RWPE2 (cell line): ENCODE results near the gene ERP27.

Experiments
- ATAC-seq: fragments of 200-7000 bp; cut with Tn5 transposase; 3 replicates; pipeline ENCODE4 v1.9.1; 2021; ENCODE audit warnings: low read depth
- DNase-seq: peaks from one replicate; pipeline ENCODE4 v3.0.0-alpha.2; 2020; ENCODE audit warnings: low spot score
- H3K27ac ChIP-seq: fragments of 450-650 bp; 2 replicates; pipeline ENCODE4 v1.5.1; 2017; ENCODE audit warnings: mild to moderate bottlenecking; ENCODE audit not compliant: poor library complexity, severe bottlenecking
- H3K27me3 ChIP-seq: fragments of 250-450 bp; sonication (Bioruptor Pico); 2 replicates; pipeline ENCODE4 v1.5.1; 2021; ENCODE audit warnings: mild to moderate bottlenecking, moderate library complexity; ENCODE audit not compliant: insufficient read depth, poor library complexity, severe bottlenecking
- H3K36me3 ChIP-seq: fragments of 250-450 bp; sonication (Bioruptor Pico); 2 replicates; pipeline ENCODE4 v1.5.1; 2020; ENCODE audit warnings: low read depth, mild to moderate bottlenecking, moderate library complexity
- H3K4me1 ChIP-seq: fragments of 250-450 bp; sonication (Bioruptor Pico); 2 replicates; pipeline ENCODE4 v1.5.1; 2021; ENCODE audit warnings: mild to moderate bottlenecking, moderate library complexity; ENCODE audit not compliant: insufficient read depth, poor library complexity, severe bottlenecking
- H3K4me3 ChIP-seq: fragments of 250-450 bp; sonication (Bioruptor Pico); 2 replicates; pipeline ENCODE4 v1.5.1; 2021; ENCODE audit warnings: mild to moderate bottlenecking, moderate library complexity; ENCODE audit not compliant: severe bottlenecking
- H3K9me3 ChIP-seq: fragments of 250-450 bp; sonication (Bioruptor Pico); 2 replicates; pipeline ENCODE4 v1.5.1; 2021; ENCODE audit warnings: mild to moderate bottlenecking, moderate library complexity; ENCODE audit not compliant: severe bottlenecking
- CTCF ChIP-seq: fragments of 450-650 bp; IDR thresholded peaks from one replicate; pipeline ENCODE4 v1.5.1; 2017; ENCODE audit warnings: mild to moderate bottlenecking, moderate library complexity; ENCODE audit not compliant: poor library complexity, severe bottlenecking

ERP27 gene

GRCh38 chr12:14874882-14875281, 63.5 kb downstream of the ERP27 start:
- Histone ChIP-seq H3K9me3 (no peaks in the 10 kb centered on the region), H3K27ac (no peak overlapping the region), H3K4me1 (no peaks in the 10 kb centered on the region), H3K4me3 (no peak overlapping the region), H3K36me3 (no peaks in the 10 kb centered on the region), H3K27me3 (no peaks in the 10 kb centered on the region)
- TF ChIP-seq CTCF = no peak
- no peak for ATAC-seq
- DNase-seq = no peak

- Histone ChIP-seq H3K4me1 (no peaks in the 10 kb centered on the region), H3K4me3 (no peak overlapping the region)
- no peak for DNase-seq
Observed at GRCh38 chr12:14873440-14874185, 64.7 kb downstream of the ERP27 start.

GRCh38 chr12:14871886-14872285, 66.5 kb downstream of the ERP27 start:
- H3K4me3 ChIP-seq = no peak overlapping the region
- ATAC-seq (no peak), DNase-seq (no peak)
- no peaks in the 10 kb centered on the region for H3K36me3 ChIP-seq
- no peak overlapping the region for H3K27ac ChIP-seq
- H3K4me1 ChIP-seq = no peaks in the 10 kb centered on the region
- no peak for TF ChIP-seq CTCF
- no peaks in the 10 kb centered on the region for H3K27me3 ChIP-seq
- no peaks in the 10 kb centered on the region for H3K9me3 ChIP-seq

More at GRCh38 chr12:14873440-14874185, 64.7 kb downstream of the ERP27 start:
- no peaks in the 10 kb centered on the region for H3K9me3 ChIP-seq
- no peaks in the 10 kb centered on the region for H3K27me3 ChIP-seq
- H3K36me3 ChIP-seq = no peaks in the 10 kb centered on the region
- H3K27ac ChIP-seq = no peak overlapping the region
- no peak for ATAC-seq
- TF ChIP-seq CTCF = no peak

GRCh38 chr12:14871247-14871646, 67.1 kb downstream of the ERP27 start:
- H3K9me3 ChIP-seq = no peaks in the 10 kb centered on the region
- H3K4me1 ChIP-seq = no peaks in the 10 kb centered on the region
- no peak for TF ChIP-seq CTCF
- DNase-seq = no peak
- no peak overlapping the region for H3K4me3 ChIP-seq
- H3K27ac ChIP-seq = no peak overlapping the region
- ATAC-seq = no peak
- H3K36me3 ChIP-seq = no peaks in the 10 kb centered on the region
- no peaks in the 10 kb centered on the region for H3K27me3 ChIP-seq

GRCh38 chr12:14868916-14869506, 69.3 kb downstream of the ERP27 start:
- ATAC-seq (no peak), DNase-seq (no peak)
- TF ChIP-seq CTCF = no peak
- no peaks in the 10 kb centered on the region for H3K27me3 ChIP-seq
- no peak overlapping the region for H3K4me3 ChIP-seq
- no peaks in the 10 kb centered on the region for H3K9me3 ChIP-seq
- no peak overlapping the region for H3K27ac ChIP-seq
- H3K4me1 ChIP-seq = no peaks in the 10 kb centered on the region
- H3K36me3 ChIP-seq = no peaks in the 10 kb centered on the region
